Measurements from ENCODE around the gene PRAC2. TPM values are rescaled to one million over a fixed set of nuclear protein-coding genes. Genes with fewer than 3 reads are reported as not detected.

The PRAC2 gene
- total RNA-seq, 1 experiment from 2014 or later, result not detected

DNA sequence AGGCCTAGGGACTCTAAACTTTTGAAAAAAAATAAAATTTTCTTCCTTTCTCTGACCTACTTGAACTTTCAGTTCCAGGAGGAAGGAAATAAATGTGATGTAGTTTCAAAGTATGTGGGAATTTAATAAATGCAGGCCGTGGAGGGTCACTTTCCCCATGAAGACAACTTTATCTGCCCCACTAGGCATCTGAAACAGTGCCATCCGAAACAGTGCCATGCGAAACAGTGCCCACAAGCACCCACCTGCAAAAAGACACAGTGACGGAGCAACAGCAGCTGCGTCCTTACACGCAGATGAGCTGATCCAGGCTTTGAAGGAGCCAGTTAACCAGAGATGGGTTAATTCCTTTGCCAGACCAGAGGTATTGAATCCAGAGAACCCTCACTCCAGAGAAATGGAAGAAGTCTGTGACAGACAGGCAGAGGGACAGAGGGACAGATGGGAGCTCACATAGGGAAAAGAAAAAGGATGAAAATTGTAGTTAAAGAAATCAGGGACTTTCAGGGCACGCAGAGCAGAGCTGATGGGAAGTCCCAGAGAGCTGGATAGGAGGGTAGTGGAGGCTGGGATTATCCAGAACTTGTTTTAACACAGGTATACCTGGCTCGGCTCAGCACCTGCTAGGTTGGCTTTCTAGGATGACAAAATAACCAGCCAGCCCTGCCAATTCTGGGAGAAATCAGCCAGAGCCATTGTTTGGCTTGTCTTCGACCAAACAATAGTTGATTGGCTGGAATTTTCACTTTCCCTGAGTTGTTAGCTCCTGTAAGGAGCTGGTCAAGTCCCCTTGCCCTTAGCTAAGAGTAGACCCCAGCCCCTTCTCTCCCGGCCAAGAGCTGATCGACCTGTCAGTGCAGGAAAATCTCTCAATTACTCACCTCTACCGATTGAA is 22.6 kb downstream of the PRAC2 start:
- no peaks in the 10 kb centered on the region for H3K36me3 ChIP-seq (ENCODE audit: control insufficient read depth, insufficient read depth, low read length)
- H3K9me3 ChIP-seq (ENCODE audit: control insufficient read depth, insufficient read depth, low read depth, low read length), result no peaks in the 10 kb centered on the region
- in situ Hi-C loops (cut with HindIII; ENCODE audit: low pct_unique_long_range_greater_than_20kb, low sequenced_read_pairs), result no loop called here
- no peak overlapping the region for H3K4me3 ChIP-seq (ENCODE audit: low read depth in 2 of 2, low read length in 2 of 2)
- intact Hi-C loops (cut with micrococcal nuclease; ENCODE audit: unreplicated experiment), result no loop called here
- no peak for DNase-seq (ENCODE audit: low read depth, low spot score)
- BruUV-seq (replicated peaks), result no TSS peak
- ChIA-PET POLR2A (no interaction called here), CTCF (interaction anchor here (1.0 to 1.1 kb wide), 2 partner anchors 87 to 139 kb away, joined by 3 to 4 read pairs; no protein-coding TSS in a partner anchor)
- no peak for TF ChIP-seq POLR2AphosphoS5 (IDR thresholded peaks at IDR 0.05; ENCODE audit: low read depth, low read length)
- TF ChIP-seq, protein P1, sequence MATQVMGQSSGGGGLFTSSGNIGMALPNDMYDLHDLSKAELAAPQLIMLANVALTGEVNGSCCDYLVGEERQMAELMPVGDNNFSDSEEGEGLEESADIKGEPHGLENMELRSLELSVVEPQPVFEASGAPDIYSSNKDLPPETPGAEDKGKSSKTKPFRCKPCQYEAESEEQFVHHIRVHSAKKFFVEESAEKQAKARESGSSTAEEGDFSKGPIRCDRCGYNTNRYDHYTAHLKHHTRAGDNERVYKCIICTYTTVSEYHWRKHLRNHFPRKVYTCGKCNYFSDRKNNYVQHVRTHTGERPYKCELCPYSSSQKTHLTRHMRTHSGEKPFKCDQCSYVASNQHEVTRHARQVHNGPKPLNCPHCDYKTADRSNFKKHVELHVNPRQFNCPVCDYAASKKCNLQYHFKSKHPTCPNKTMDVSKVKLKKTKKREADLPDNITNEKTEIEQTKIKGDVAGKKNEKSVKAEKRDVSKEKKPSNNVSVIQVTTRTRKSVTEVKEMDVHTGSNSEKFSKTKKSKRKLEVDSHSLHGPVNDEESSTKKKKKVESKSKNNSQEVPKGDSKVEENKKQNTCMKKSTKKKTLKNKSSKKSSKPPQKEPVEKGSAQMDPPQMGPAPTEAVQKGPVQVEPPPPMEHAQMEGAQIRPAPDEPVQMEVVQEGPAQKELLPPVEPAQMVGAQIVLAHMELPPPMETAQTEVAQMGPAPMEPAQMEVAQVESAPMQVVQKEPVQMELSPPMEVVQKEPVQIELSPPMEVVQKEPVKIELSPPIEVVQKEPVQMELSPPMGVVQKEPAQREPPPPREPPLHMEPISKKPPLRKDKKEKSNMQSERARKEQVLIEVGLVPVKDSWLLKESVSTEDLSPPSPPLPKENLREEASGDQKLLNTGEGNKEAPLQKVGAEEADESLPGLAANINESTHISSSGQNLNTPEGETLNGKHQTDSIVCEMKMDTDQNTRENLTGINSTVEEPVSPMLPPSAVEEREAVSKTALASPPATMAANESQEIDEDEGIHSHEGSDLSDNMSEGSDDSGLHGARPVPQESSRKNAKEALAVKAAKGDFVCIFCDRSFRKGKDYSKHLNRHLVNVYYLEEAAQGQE (IDR thresholded peaks at IDR 0.05; ENCODE audit: insufficient read depth in 1 of 2, low read depth in 2 of 2, low read length in 1 of 2), result no peak
- no peak overlapping the region for H3K27ac ChIP-seq (ENCODE audit: low read length)
- no peaks in the 10 kb centered on the region for H3K4me1 ChIP-seq (ENCODE audit: control insufficient read depth, insufficient read depth, low read length)
- peaks cover 4% of the 10 kb centered on the region; the same call in 1 of the 2 replicates for H3K27me3 ChIP-seq (ENCODE audit: control insufficient read depth, insufficient read depth, low read length)
- no peak for ATAC-seq

DNA sequence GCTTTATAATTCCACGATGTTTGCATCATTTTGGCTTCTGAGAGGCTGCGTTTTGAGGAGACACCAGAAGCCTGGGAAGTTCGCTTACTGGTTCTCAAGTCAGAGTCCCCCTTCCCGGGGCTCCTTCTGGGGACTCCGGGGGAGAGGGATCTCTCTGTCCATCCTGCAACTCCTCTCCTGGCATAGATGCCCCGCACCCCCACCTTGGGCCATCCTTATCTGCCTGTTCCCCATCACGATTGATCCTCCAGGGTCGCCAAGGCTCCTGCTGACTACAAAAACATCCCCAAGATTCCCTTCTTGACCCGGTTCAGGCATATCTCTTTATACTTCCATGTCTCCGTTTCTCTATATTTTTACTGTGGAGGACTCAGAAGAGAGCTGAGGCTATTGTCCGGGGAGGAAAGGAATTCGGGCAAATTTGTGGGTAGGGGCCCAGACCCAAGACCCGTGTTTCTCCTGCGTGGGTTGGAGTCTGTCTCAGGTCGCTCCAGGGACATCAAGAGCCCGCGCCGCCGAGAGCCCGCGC is 24.0 kb downstream of the PRAC2 start:
- TF ChIP-seq POLR2AphosphoS5 (IDR thresholded peaks at IDR 0.05; ENCODE audit: low read depth, low read length) (no peak), TCF7L2 (IDR thresholded peaks at IDR 0.05; ENCODE audit: low read depth, low read length) (no peak), SIN3A (IDR thresholded peaks at IDR 0.05; ENCODE audit: borderline replicate concordance, insufficient read depth, low read depth, low read length) (no peak)
- TF ChIP-seq, protein P2, sequence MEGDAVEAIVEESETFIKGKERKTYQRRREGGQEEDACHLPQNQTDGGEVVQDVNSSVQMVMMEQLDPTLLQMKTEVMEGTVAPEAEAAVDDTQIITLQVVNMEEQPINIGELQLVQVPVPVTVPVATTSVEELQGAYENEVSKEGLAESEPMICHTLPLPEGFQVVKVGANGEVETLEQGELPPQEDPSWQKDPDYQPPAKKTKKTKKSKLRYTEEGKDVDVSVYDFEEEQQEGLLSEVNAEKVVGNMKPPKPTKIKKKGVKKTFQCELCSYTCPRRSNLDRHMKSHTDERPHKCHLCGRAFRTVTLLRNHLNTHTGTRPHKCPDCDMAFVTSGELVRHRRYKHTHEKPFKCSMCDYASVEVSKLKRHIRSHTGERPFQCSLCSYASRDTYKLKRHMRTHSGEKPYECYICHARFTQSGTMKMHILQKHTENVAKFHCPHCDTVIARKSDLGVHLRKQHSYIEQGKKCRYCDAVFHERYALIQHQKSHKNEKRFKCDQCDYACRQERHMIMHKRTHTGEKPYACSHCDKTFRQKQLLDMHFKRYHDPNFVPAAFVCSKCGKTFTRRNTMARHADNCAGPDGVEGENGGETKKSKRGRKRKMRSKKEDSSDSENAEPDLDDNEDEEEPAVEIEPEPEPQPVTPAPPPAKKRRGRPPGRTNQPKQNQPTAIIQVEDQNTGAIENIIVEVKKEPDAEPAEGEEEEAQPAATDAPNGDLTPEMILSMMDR (IDR thresholded peaks at IDR 0.05), result no peak
- TF ChIP-seq, protein P1 (IDR thresholded peaks at IDR 0.05; ENCODE audit: insufficient read depth in 1 of 2, low read depth in 2 of 2, low read length in 1 of 2), result no peak
- no peak for DNase-seq (ENCODE audit: low read depth, low spot score)
- POLR2A ChIA-PET, result interaction anchor here (0.6 to 0.7 kb wide), 2 partner anchors 126 to 1945 kb away, joined by 6 to 10 read pairs; no protein-coding TSS in a partner anchor
- Histone ChIP-seq H3K4me1 (ENCODE audit: control insufficient read depth, insufficient read depth, low read length) (peaks cover 5% of the 10 kb centered on the region), H3K4me3 (ENCODE audit: low read depth in 2 of 2, low read length in 2 of 2) (no peak overlapping the region), H3K36me3 (ENCODE audit: control insufficient read depth, insufficient read depth, low read length) (no peaks in the 10 kb centered on the region), H3K27ac (ENCODE audit: low read length) (no peak overlapping the region), H3K27me3 (ENCODE audit: control insufficient read depth, insufficient read depth, low read length) (peaks cover 4% of the 10 kb centered on the region; the same call in 1 of the 2 replicates), H3K9me3 (ENCODE audit: control insufficient read depth, insufficient read depth, low read depth, low read length) (no peaks in the 10 kb centered on the region)
- ATAC-seq, result no peak
- CTCF ChIA-PET, result interaction anchor here (0.6 to 0.7 kb wide), 3 partner anchors 73 to 395 kb away, joined by 3 to 12 read pairs (median 4); no protein-coding TSS in a partner anchor
- intact Hi-C loops (cut with micrococcal nuclease; ENCODE audit: unreplicated experiment) (no loop called here), in situ Hi-C loops (cut with HindIII; ENCODE audit: low pct_unique_long_range_greater_than_20kb, low sequenced_read_pairs) (no loop called here)
- BruUV-seq (replicated peaks), result no TSS peak
